Panc1 (cell line): ENCODE results near the gene MYO18A. TPM values are rescaled to one million over a fixed set of nuclear protein-coding genes. Genes with fewer than 3 reads are reported as not detected.

Experiments used
- ATAC-seq: fragments of 200-7000 bp; cut with Tn5 transposase; 2 replicates; pipeline ENCODE4 v1.9.1; 2020; ENCODE audit warnings: mild to moderate bottlenecking, moderate library complexity
- BruUV-seq: library from RNA; stranded (reverse); fragments of 400-500 nt; replicated peaks from 2 replicates; lab custom pipeline; 2021; lab: Mats Ljungman, UMichigan
- CTCF ChIA-PET: fragments of 300-600 bp; sonication (Branson Sonifier 250); formaldehyde crosslinking; loops from one replicate; lab custom pipeline; 2022; ENCODE audit warnings: antibody characterized with exemption; lab: Charles Lee
- POLR2A ChIA-PET: fragments of 300-600 bp; sonication (Branson Sonifier 250); formaldehyde crosslinking; loops from one replicate; lab custom pipeline; 2022; ENCODE audit warnings: antibody characterized with exemption; lab: Charles Lee
- DNase-seq: peaks from one replicate; pipeline ENCODE4 v3.0.0-alpha.2; 2010; ENCODE audit warnings: low read depth, low spot score
- H3K27ac ChIP-seq: 2 replicates; pipeline ENCODE4 v1.5.1; 2011; ENCODE audit warnings: mild to moderate bottlenecking, low read length, inconsistent platforms
- H3K27me3 ChIP-seq: fragments of 200-500 bp; sonication (Bioruptor generic); 2 replicates; pipeline ENCODE4 v1.6.0; 2014; ENCODE audit warnings: low read length, inconsistent platforms; ENCODE audit not compliant: control insufficient read depth, insufficient read depth
- H3K36me3 ChIP-seq: fragments of 200-500 bp; sonication (Bioruptor generic); 2 replicates; pipeline ENCODE4 v1.5.1; 2014; ENCODE audit warnings: inconsistent platforms, mild to moderate bottlenecking, low read length, moderate library complexity; ENCODE audit not compliant: control insufficient read depth, insufficient read depth
- H3K4me1 ChIP-seq: 2 replicates; pipeline ENCODE4 v1.5.1; 2011; ENCODE audit warnings: inconsistent platforms, mild to moderate bottlenecking, low read length, moderate library complexity; ENCODE audit not compliant: control insufficient read depth, insufficient read depth
- H3K4me3 ChIP-seq, 2 experiments: 2 replicates each; pipeline ENCODE4 v1.5.1; 2011 to 2012; ENCODE audit warnings: low read depth in 2 of 2, low read length in 2 of 2, mild to moderate bottlenecking in 2 of 2, inconsistent platforms in 1 of 2, moderate library complexity in 1 of 2
- H3K9me3 ChIP-seq: fragments of 200-500 bp; sonication (Bioruptor generic); 2 replicates; pipeline ENCODE4 v1.5.1; 2014; ENCODE audit warnings: low read depth, mild to moderate bottlenecking, inconsistent platforms, low read length, moderate library complexity; ENCODE audit not compliant: control insufficient read depth, insufficient read depth
- CTCF ChIP-seq: fragments of 450-650 bp; IDR thresholded peaks from 2 replicates; pipeline ENCODE4 v1.5.1; 2017; ENCODE audit warnings: mild to moderate bottlenecking
- POLR2AphosphoS5 ChIP-seq: IDR thresholded peaks from 2 replicates; pipeline ENCODE4 v1.6.1; 2012; ENCODE audit warnings: mild to moderate bottlenecking, low read depth, low read length, moderate library complexity
- SIN3A ChIP-seq: IDR thresholded peaks from 2 replicates; pipeline ENCODE4 v1.6.1; 2012; ENCODE audit warnings: low read depth, mild to moderate bottlenecking, low read length, moderate library complexity, borderline replicate concordance; ENCODE audit not compliant: insufficient read depth
- TCF7L2 ChIP-seq: IDR thresholded peaks from 2 replicates; pipeline ENCODE4 v1.6.1; 2011; ENCODE audit warnings: mild to moderate bottlenecking, low read depth, low read length, inconsistent platforms
- in situ Hi-C: cut with HindIII; loops from 2 replicates; pipeline ENCODE4 v1.10.0; 2016; ENCODE audit warnings: low sequenced_read_pairs, low pct_unique_long_range_greater_than_20kb
- intact Hi-C: fragments of 100-400 bp; cut with micrococcal nuclease; formaldehyde crosslinking; loops from one replicate; pipeline ENCODE4 v1.10.0; 2022; ENCODE audit not compliant: unreplicated experiment
- total RNA-seq: library from RNA; stranded (reverse); gene quantifications from one replicate; pipeline ENCODE4 v1.2.1, GENCODE V29; 2021; ENCODE audit not compliant: unreplicated experiment
- TF ChIP-seq, protein P1 (sequence below), 2 experiments: IDR thresholded peaks; 2 replicates each; pipeline ENCODE4 v1.6.1; 2011 to 2012; ENCODE audit warnings: low read depth in 2 of 2, control low read depth in 1 of 2, low read length in 1 of 2, mild to moderate bottlenecking in 1 of 2, moderate library complexity in 1 of 2; ENCODE audit not compliant: insufficient read depth in 1 of 2

Gene MYO18A
- total RNA-seq, 1 experiment from 2014 or later: 108 TPM

GRCh38 chr17:29094101-29094708 is 86.0 kb downstream of the MYO18A start:
- POLR2A ChIA-PET: interaction anchor here (0.6 kb wide), 1 partner anchor 31 kb away, joined by 7 read pairs; no protein-coding TSS in a partner anchor
- H3K27ac ChIP-seq: no peak overlapping the region
- H3K4me3 ChIP-seq: no peak overlapping the region
- CTCF ChIA-PET: interaction anchor here (1.0 to 2.0 kb wide), 2 partner anchors 23 to 30 kb away, joined by 4 to 6 read pairs; no protein-coding TSS in a partner anchor
- intact Hi-C loops: no loop called here
- no peaks in the 10 kb centered on the region for H3K4me1 ChIP-seq
- no TSS peak for BruUV-seq
- TF ChIP-seq, protein P1, sequence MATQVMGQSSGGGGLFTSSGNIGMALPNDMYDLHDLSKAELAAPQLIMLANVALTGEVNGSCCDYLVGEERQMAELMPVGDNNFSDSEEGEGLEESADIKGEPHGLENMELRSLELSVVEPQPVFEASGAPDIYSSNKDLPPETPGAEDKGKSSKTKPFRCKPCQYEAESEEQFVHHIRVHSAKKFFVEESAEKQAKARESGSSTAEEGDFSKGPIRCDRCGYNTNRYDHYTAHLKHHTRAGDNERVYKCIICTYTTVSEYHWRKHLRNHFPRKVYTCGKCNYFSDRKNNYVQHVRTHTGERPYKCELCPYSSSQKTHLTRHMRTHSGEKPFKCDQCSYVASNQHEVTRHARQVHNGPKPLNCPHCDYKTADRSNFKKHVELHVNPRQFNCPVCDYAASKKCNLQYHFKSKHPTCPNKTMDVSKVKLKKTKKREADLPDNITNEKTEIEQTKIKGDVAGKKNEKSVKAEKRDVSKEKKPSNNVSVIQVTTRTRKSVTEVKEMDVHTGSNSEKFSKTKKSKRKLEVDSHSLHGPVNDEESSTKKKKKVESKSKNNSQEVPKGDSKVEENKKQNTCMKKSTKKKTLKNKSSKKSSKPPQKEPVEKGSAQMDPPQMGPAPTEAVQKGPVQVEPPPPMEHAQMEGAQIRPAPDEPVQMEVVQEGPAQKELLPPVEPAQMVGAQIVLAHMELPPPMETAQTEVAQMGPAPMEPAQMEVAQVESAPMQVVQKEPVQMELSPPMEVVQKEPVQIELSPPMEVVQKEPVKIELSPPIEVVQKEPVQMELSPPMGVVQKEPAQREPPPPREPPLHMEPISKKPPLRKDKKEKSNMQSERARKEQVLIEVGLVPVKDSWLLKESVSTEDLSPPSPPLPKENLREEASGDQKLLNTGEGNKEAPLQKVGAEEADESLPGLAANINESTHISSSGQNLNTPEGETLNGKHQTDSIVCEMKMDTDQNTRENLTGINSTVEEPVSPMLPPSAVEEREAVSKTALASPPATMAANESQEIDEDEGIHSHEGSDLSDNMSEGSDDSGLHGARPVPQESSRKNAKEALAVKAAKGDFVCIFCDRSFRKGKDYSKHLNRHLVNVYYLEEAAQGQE (IDR thresholded peaks at IDR 0.05; ENCODE audit: insufficient read depth in 1 of 2, low read depth in 2 of 2, low read length in 1 of 2): no peak
- TF ChIP-seq POLR2AphosphoS5 (no peak), SIN3A (no peak)
- ATAC-seq (no peak), DNase-seq (no peak)
- no peaks in the 10 kb centered on the region for H3K9me3 ChIP-seq
- in situ Hi-C loops: no loop called here
- no peaks in the 10 kb centered on the region for H3K27me3 ChIP-seq
- H3K36me3 ChIP-seq: 0 out of 2 replicates have a peak, but pooled peaks cover 4% of the 10 kb centered on the region

- Histone ChIP-seq H3K27ac (no peak overlapping the region), H3K27me3 (no peaks in the 10 kb centered on the region), H3K4me1 (no peaks in the 10 kb centered on the region), H3K36me3 (0 out of 2 replicates have a peak, but pooled peaks cover 4% of the 10 kb centered on the region), H3K9me3 (no peaks in the 10 kb centered on the region), H3K4me3 (no peak overlapping the region)
- in situ Hi-C loops (no loop called here), intact Hi-C loops (no loop called here)
- TF ChIP-seq POLR2AphosphoS5: no peak
- TF ChIP-seq CTCF: no peak
- TF ChIP-seq, protein P1 (IDR thresholded peaks at IDR 0.05; ENCODE audit: insufficient read depth in 1 of 2, low read depth in 2 of 2, low read length in 1 of 2): no peak
- no peak for TF ChIP-seq SIN3A
- no peak for TF ChIP-seq TCF7L2
- CTCF ChIA-PET: interaction anchor here (0.5 to 2.0 kb wide), 3 partner anchors 24 to 30 kb away, joined by 3 to 6 read pairs (median 5); no protein-coding TSS in a partner anchor
- no TSS peak for BruUV-seq
- DNase-seq (no peak), ATAC-seq (no peak)
- POLR2A ChIA-PET: no interaction called here
These were observed 86.9 kb downstream of the MYO18A start for GRCh38 chr17:29093090-29093871.
